IPS-NIHi7 (cell line): ENCODE data around the gene FTO.
A peak's percentile ranks its signal among the peaks of the same experiment; 100 is the strongest.

ENCODE experiments used
- DNase-seq: peaks from one replicate; pipeline ENCODE4 v3.0.0; 2012; ENCODE audit warnings: mixed read lengths; ENCODE audit errors: extremely low spot score

The FTO gene

GRCh38 chr16:54120846-54121480 lies 417.0 kb downstream of the FTO start:
- DNase-seq: no peak

DNA sequence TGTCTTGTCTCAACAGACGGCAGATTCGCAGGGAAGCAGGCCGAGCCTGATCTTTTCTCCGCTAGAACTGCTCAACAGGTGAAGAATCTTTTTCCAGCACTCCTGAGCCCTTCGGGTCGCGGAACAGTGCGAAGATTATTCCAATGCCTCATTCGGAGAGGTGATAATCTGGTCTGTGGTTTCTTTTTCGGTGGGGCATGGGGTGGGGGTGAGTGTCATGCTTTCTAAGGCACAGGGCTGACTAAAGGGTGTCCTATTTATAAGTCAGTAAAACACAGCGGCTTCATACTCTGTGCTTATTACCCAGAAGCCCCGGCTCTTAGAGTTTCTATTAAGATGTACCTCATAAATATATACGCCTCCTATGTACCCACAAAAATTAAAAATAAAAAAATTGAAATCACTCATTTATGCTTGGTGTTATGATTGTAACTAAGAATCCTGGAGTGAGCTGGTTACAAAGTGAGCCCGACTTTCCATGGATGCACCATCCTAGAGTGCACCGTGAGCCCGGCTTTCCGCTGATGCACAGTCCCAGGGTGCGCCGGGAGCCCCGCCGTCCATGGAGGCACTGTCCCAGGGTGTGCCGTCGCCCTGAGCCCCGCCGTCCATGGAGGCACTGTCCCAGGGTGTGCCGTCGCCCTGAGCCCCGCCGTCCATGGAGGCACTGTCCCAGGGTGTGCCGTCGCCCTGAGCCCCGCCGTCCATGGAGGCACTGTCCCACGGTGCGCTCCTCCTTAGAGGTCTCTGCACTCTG lies 417.8 kb downstream of the FTO start:
- no peak for DNase-seq

DNA sequence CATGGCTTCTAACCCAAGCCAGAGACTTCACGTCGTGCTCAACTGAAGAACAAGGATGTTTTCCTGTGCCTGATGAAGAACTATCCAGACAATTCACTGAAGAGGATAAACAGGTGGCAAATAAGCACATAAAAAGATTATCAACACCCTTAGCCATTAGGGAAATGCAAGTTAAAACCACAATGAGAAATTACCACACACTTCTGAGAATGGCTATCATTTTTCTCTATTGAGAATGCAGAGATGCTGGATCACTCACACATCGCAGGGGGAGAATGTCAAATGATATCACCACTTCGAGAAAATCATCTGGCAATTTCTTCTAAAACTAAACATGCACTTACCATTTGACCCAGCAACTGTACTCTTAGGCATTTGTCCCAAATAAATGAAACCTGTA lies 419.8 kb downstream of the FTO start:
- no peak for DNase-seq

DNA sequence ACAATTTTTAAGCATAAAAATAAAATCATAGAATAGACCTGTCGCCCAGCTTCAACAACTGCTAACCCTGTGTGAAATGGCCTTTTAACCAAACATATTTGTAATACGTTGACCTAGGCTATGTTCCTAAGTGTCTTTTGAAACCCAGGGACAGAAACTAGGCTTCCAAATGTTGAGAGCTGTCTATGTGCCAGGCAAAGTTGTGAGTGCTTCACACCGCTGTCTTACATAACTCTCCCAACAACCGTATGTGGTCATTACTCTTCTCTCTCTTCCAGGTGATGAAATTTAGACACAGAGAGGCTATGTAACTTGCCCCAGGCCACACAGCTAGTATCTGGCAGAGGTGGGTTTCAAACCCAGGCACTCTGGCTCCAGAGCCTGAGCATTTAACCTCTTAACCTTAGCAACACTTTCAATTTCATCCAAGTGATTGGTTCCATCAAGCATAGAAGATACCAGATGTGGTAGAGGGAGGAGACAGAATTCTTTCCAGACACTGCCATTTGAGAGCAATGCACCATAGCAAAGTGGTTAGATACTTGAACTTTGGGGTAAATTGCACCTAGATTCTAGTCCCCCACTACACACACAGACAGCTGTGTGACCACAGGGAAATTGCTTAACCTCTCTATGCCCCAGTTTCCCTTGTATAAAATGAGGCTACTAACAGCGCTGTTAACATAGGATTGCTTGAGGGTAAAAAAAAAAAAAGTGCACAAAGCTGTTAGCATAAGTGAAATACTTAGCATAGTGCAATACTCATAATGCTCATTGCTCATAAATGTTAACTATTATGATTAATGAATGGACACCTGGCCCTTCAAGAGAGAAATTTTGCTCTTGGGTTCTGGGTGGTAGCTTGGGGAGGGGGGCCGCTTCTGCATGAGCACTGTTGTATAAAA lies 422.0 kb downstream of the FTO start:
- no peak for DNase-seq

- DNase-seq: no peak
Measured at GRCh38 chr16:54126907-54127306, 423.0 kb downstream of the FTO start.

- no peak for DNase-seq
Measured at GRCh38 chr16:54128629-54129234, 424.8 kb downstream of the FTO start.

- DNase-seq: no peak
Measured at GRCh38 chr16:54129810-54130209, 425.9 kb downstream of the FTO start.

- no peak for DNase-seq
Measured at GRCh38 chr16:54135361-54136275, 431.7 kb downstream of the FTO start.

- no peak for DNase-seq
Measured at GRCh38 chr16:54136276-54136625, 432.3 kb downstream of the FTO start.

GRCh38 chr16:54140057-54140787 lies 436.3 kb downstream of the FTO start:
- DNase-seq: no peak

DNA sequence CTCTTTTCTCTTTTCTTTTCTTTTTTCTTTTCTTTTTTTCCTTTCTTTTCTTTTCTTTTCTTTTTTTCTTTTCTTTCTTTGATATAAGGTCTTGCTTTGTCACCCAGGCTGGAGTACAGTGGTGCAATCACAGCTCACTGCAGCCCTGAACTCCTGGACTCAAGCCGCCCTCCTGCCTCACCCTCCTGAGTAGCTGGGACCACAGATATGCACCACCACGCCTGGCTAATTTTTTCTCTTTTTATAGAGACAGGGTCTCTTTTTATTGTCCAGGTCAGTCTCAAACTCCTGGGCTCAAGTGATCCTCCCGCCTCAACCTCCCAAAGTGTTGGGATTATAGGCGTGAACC lies 436.8 kb downstream of the FTO start:
- DNase-seq: no peak

DNA sequence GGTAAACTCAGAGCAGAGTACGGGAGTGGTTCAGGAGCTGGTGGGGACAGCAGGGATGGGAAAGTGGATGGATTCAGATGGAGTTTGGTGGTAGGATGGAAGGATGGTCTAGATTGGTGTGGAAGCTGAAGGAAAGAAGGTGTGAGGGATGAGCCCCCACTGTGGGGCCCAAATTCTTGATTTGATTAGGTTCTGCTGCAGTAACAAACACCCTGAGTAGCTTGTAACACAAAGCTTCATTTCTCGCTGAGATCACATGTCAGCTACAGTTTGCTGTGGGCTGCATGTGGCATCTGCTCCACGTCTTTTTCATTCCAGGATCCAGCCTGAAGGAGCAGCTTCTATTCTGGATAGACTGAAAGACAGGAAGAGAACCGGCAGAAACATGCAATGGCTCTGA lies 438.8 kb downstream of the FTO start:
- DNase-seq: no peak

- no peak for DNase-seq
Measured at GRCh38 chr16:54143410-54143809, 439.5 kb downstream of the FTO start.

DNA sequence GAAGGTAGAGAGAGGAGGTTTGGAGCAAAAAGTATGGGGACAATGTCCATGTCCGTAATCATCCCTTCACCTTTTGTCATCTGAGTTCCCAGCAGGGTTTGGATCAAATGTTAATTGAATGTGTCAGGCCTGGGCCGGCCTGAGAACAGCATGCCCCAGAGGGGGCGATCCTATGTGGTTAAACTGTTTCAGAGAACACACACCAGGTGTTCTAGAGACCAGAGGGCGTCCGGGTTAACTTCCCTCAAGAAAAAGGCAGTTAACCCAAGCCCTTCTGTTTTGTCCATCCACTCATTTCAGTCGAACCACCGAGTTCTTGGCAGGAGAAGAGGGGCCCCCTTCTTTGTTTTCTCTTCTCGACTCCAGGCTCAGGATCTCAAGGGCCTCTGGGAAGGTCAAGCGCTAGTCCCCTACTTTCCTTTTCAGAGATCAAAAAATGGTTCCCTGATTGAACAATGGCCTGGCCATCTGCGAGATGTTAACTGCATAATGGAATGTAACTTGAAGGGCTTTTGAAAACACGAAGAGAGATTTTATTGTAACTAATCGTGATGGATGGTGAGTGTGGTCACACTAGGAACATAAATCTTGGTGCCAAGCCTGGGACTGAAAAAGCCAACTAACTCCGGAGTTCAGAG lies 440.1 kb downstream of the FTO start:
- no peak for DNase-seq

DNA sequence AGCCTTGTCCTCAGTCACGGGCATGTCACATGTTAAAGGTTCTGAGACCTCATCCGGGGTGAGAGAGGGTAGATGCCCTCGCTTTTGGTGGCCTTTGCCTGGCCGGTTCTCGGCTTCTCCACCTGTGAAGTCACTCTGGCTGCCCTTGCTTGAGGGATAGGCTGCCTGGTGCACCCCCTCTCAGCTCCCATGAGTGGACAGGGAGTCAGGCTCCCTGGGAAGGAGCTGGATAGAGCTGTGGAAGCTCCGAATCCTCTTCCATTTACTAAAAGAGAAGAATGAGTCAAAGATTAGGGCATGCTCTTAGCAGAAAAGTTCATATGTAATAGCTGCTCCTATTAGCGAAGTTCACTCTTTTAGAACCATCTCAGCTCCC lies 440.6 kb downstream of the FTO start:
- DNase-seq: no peak

- DNase-seq: no peak
Measured at GRCh38 chr16:54145881-54146280, 441.9 kb downstream of the FTO start.

- DNase-seq: no peak
Measured at GRCh38 chr16:54148974-54149373, 445.0 kb downstream of the FTO start.

- no peak for DNase-seq
Measured at GRCh38 chr16:54150861-54151260, 446.9 kb downstream of the FTO start.

- DNase-seq: peak; percentile 35
Measured at GRCh38 chr16:54152362-54153239, 448.6 kb downstream of the FTO start.
